Mesenchymal stem cell (in vitro differentiated cells and primary cell): ENCODE data around the gene RBKS.

Experiments
- DNase-seq: peaks from one replicate; pipeline ENCODE4 v3.0.0-alpha.2; 2013
- H2AFZ ChIP-seq: one replicate; pipeline ENCODE4 v1.6.1; 2013; ENCODE audit warnings: low read depth, mild to moderate bottlenecking, control low read depth, inconsistent platforms, low read length, moderate library complexity
- H2AK5ac ChIP-seq: 2 replicates; pipeline ENCODE4 v1.6.1; 2013; ENCODE audit warnings: low read length, moderate library complexity, mild to moderate bottlenecking, inconsistent platforms; ENCODE audit not compliant: severe bottlenecking
- H2BK120ac ChIP-seq: one replicate; pipeline ENCODE4 v1.6.1; 2013; ENCODE audit warnings: low read depth, mild to moderate bottlenecking, inconsistent platforms, low read length, moderate library complexity
- H2BK12ac ChIP-seq, 2 experiments: one replicate each; pipeline ENCODE4 v1.6.1; 2013; ENCODE audit warnings: inconsistent platforms in 2 of 2, low read length in 2 of 2, mild to moderate bottlenecking in 2 of 2, moderate library complexity in 2 of 2, control low read depth in 1 of 2
- H2BK15ac ChIP-seq: one replicate; pipeline ENCODE4 v1.6.1; 2013; ENCODE audit warnings: mild to moderate bottlenecking, low read depth, inconsistent platforms; ENCODE audit not compliant: poor library complexity, severe bottlenecking
- H2BK5ac ChIP-seq: 2 replicates; pipeline ENCODE4 v1.6.1; 2013; ENCODE audit warnings: low read depth, mild to moderate bottlenecking, low read length, control low read depth, inconsistent platforms; ENCODE audit not compliant: poor library complexity, severe bottlenecking
- H3K14ac ChIP-seq, 2 experiments: one replicate each; pipeline ENCODE4 v1.6.1; 2013; ENCODE audit warnings: inconsistent platforms in 2 of 2, low read length in 2 of 2, control low read depth in 1 of 2, mild to moderate bottlenecking in 1 of 2, moderate library complexity in 1 of 2
- H3K18ac ChIP-seq, 2 experiments: one replicate each; pipeline ENCODE4 v1.6.1; 2013; ENCODE audit warnings: inconsistent platforms in 2 of 2, low read length in 2 of 2, control low read depth in 1 of 2, low read depth in 1 of 2, mild to moderate bottlenecking in 1 of 2
- H3K23ac ChIP-seq, 2 experiments: one replicate each; pipeline ENCODE4 v1.6.1; 2013; ENCODE audit warnings: inconsistent platforms in 2 of 2, low read length in 2 of 2, mild to moderate bottlenecking in 2 of 2, moderate library complexity in 2 of 2, control low read depth in 1 of 2
- H3K27ac ChIP-seq: 2 replicates; pipeline ENCODE4 v1.5.1; 2013; ENCODE audit warnings: mild to moderate bottlenecking, moderate library complexity, low read length, control low read depth, inconsistent platforms; ENCODE audit not compliant: poor library complexity, severe bottlenecking
- H3K27me3 ChIP-seq, 2 experiments: 2 replicates each; pipeline versions ENCODE4 v1.6.1 to v1.7.0; 2013; ENCODE audit warnings: low read length in 2 of 2, mild to moderate bottlenecking in 2 of 2, moderate library complexity in 2 of 2, control low read depth in 1 of 2, inconsistent platforms in 1 of 2; ENCODE audit not compliant: control insufficient read depth in 1 of 2, insufficient read depth in 1 of 2
- H3K36me3 ChIP-seq, 2 experiments: 2 replicates each; pipeline versions ENCODE4 v1.6.1 to v1.7.0; 2013; ENCODE audit warnings: low read length in 2 of 2, control low read depth in 1 of 2, inconsistent platforms in 1 of 2, low read depth in 1 of 2, mild to moderate bottlenecking in 1 of 2; ENCODE audit not compliant: insufficient read depth in 2 of 2, control insufficient read depth in 1 of 2
- H3K4ac ChIP-seq, 2 experiments: one replicate each; pipeline ENCODE4 v1.6.1; 2013; ENCODE audit warnings: inconsistent platforms in 2 of 2, low read length in 2 of 2, mild to moderate bottlenecking in 2 of 2, moderate library complexity in 2 of 2, control low read depth in 1 of 2, low read depth in 1 of 2
- H3K4me1 ChIP-seq: 2 replicates; pipeline ENCODE4 v1.6.1; 2013; ENCODE audit warnings: low read depth, low read length, control low read depth; ENCODE audit not compliant: control insufficient read depth, insufficient read depth
- H3K4me2 ChIP-seq: 2 replicates; pipeline ENCODE4 v1.6.1; 2013; ENCODE audit warnings: low read length, mild to moderate bottlenecking, inconsistent platforms; ENCODE audit not compliant: poor library complexity, severe bottlenecking
- H3K4me3 ChIP-seq, 2 experiments: 2 replicates each; pipeline versions ENCODE4 v1.5.1 to v1.7.0; 2013; ENCODE audit warnings: low read length in 2 of 2, mild to moderate bottlenecking in 2 of 2, control low read depth in 1 of 2, low read depth in 1 of 2; ENCODE audit not compliant: insufficient read depth in 1 of 2
- H3K79me1 ChIP-seq: replicated peaks from 2 replicates; pipeline ENCODE4 v1.6.1; 2013; ENCODE audit warnings: mild to moderate bottlenecking, control low read depth, low read length, inconsistent platforms; ENCODE audit not compliant: poor library complexity, severe bottlenecking
- H3K9ac ChIP-seq: 2 replicates; pipeline ENCODE4 v1.7.0; 2013; ENCODE audit warnings: mild to moderate bottlenecking, low read length, moderate library complexity
- H3K9me3 ChIP-seq: 2 replicates; pipeline ENCODE4 v1.7.0; 2013; ENCODE audit warnings: mild to moderate bottlenecking, low read length; ENCODE audit not compliant: control insufficient read depth
- H4K8ac ChIP-seq: one replicate; pipeline ENCODE4 v1.6.1; 2013; ENCODE audit warnings: inconsistent platforms, mild to moderate bottlenecking, low read length, moderate library complexity
- H4K91ac ChIP-seq: one replicate; pipeline ENCODE4 v1.6.1; 2013; ENCODE audit warnings: mild to moderate bottlenecking, low read length, inconsistent platforms
- WGBS: methylation state at CpG from one replicate; pipeline ENCODE4 v1.1.7; 2013; ENCODE audit warnings: mixed read lengths; 5-methylcytosine and 5-hydroxymethylcytosine counted together

Gene RBKS

DNA sequence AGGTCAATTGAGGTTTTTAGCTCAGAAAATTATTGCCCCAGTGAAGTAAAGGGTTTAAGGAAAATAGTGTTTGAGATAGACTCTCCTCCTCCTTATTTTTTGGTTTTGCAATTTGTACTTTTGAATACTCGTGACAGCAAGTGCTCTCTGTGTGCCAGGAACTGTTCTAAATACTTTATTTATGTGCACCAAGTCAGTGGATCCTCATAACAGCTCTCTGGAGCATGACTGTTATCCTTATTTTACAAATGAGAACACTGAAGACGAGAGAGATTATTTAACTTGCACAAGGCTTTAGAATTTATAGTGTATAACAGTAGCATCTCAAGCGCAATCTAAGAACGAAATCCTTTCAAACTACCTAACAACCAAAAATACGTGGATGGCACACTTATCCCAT, 25.0 kb upstream of the RBKS start:
- Histone ChIP-seq H3K4me2 (no peak overlapping the region), H3K27ac (no peak overlapping the region), H2BK5ac (no peak overlapping the region), H2BK15ac (no peak overlapping the region), H2BK12ac (no peak overlapping the region), H3K9me3 (no peaks in the 10 kb centered on the region), H3K18ac (no peak overlapping the region), H3K23ac (no peak overlapping the region), H3K14ac (no peak overlapping the region), H4K91ac (no peak overlapping the region), H4K8ac (no peak overlapping the region), H3K9ac (peak overlapping the region; percentile 64), H2AFZ (no peak overlapping the region), H3K79me1 (peaks cover 12% of the 10 kb centered on the region), H3K4ac (no peak overlapping the region), H2AK5ac (no peak overlapping the region), H3K4me3 (no peak overlapping the region), H3K36me3 (no peaks in the 10 kb centered on the region), H3K27me3 (no peaks in the 10 kb centered on the region), H2BK120ac (no peak overlapping the region), H3K4me1 (no peaks in the 10 kb centered on the region)
- 70% methylated on average over 4 of the region's 5 CpGs for WGBS
- DNase-seq = no peak

DNA sequence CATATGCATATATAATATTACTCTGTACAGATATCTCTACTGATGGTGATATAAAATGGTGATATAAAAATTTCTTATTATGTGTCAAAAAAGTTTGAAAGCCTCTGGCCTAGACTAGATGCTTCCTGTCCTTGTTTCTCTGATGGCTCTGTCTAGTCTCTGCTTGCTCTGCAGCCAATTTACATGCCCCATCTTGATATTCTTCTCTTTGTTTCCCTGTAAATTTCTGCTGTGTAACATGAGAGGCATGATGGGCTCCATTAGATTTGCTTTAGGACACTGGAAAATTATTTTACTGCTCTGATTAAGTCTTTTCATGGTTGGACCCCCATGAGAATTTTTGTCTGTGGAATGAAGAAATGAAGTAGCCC, 24.6 kb upstream of the RBKS start:
- Histone ChIP-seq H3K36me3 (no peaks in the 10 kb centered on the region), H2BK12ac (no peak overlapping the region), H3K4me1 (no peaks in the 10 kb centered on the region), H3K18ac (no peak overlapping the region), H3K27ac (no peak overlapping the region), H3K9me3 (no peaks in the 10 kb centered on the region), H2BK15ac (no peak overlapping the region), H3K23ac (no peak overlapping the region), H2AFZ (no peak overlapping the region), H3K14ac (no peak overlapping the region), H4K8ac (no peak overlapping the region), H3K4me3 (no peak overlapping the region), H3K79me1 (peaks cover 12% of the 10 kb centered on the region), H3K9ac (peak overlapping the region; percentile 64), H4K91ac (no peak overlapping the region), H3K4ac (no peak overlapping the region), H3K27me3 (no peaks in the 10 kb centered on the region), H2BK5ac (no peak overlapping the region), H2AK5ac (no peak overlapping the region), H2BK120ac (no peak overlapping the region), H3K4me2 (no peak overlapping the region)
- no peak for DNase-seq

DNA sequence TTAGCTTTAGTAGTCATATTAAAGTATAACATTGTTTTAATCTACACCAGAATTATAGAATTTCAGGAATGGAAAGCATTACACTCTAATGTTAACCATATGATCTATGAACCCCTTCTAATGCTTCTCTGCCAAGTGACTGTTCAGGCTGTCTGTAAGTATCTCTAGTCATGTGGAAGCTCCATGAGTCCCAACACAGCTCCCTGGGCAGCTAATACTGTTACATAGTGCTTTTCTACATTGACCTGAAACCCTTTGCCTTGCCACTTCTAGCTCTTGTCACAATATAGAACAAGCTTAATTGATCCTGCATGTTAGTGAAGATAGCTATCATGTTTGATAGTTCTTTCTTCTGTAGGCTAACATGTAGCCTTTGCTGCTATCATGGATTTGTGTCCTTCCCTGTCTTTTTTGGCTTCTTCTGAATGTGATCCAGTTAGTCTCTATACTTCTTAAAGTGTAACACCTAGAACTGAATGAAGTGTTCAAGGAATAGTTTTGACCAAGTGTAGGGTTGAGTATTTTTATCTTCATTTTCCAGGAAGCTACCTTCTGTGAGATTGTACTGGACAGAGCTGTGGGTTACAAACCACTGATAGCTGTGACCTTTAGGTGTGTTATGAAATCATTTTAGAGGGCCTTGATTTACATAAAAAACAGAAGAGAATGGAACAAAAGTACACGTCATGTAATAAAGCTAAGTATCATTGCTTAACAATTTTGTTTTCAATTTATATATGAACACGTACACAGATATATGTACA, 24.0 kb upstream of the RBKS start:
- Histone ChIP-seq H3K14ac (no peak overlapping the region), H3K4me2 (no peak overlapping the region), H3K23ac (no peak overlapping the region), H3K9me3 (no peaks in the 10 kb centered on the region), H2BK120ac (no peak overlapping the region), H3K18ac (no peak overlapping the region), H3K27ac (no peak overlapping the region), H3K79me1 (peaks cover 14% of the 10 kb centered on the region), H4K91ac (no peak overlapping the region), H4K8ac (no peak overlapping the region), H2BK15ac (no peak overlapping the region), H2BK5ac (no peak overlapping the region), H3K4me1 (no peaks in the 10 kb centered on the region), H3K9ac (peak overlapping the region; percentile 64), H3K27me3 (no peaks in the 10 kb centered on the region), H3K4ac (no peak overlapping the region), H3K4me3 (no peak overlapping the region), H2AFZ (no peak overlapping the region), H3K36me3 (no peaks in the 10 kb centered on the region), H2BK12ac (no peak overlapping the region), H2AK5ac (no peak overlapping the region)
- no CpG with 5 or more reads among the region's 2 CpGs for WGBS
- no peak for DNase-seq

DNA sequence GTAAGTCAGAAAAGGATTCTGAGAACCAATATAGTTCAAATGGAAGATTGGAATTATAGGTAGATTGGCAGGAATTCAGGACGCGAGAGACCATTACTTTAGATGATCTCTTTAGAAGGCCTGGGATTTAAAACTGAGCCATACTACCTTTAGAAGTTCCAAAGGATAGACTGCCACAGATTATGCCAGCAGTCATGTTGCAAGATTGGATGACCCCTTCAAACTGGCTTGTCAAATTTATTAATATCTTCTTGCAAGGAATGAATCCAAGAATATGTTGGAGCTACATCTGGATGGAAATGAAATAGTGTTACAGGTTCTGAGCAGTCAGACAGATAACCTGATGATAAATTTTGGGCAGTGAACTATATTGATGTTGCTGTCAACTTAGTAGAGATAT, 22.3 kb upstream of the RBKS start:
- no peak overlapping the region for H4K91ac ChIP-seq

More for the DNA sequence above, 22.3 kb upstream of the RBKS start:
- DNase-seq = no peak
- no peak overlapping the region for H2BK15ac ChIP-seq
- no peak overlapping the region for H3K4me3 ChIP-seq
- H3K9ac ChIP-seq = no peak overlapping the region
- H2AFZ ChIP-seq = no peak overlapping the region
- H3K27ac ChIP-seq = no peak overlapping the region
- no peak overlapping the region for H2BK120ac ChIP-seq
- no peak overlapping the region for H3K4me2 ChIP-seq
- H3K18ac ChIP-seq = no peak overlapping the region
- peaks cover 0 to 3% of the 10 kb centered on the region in 2 experiments for H3K36me3 ChIP-seq
- H3K9me3 ChIP-seq = no peaks in the 10 kb centered on the region
- H3K4me1 ChIP-seq = no peaks in the 10 kb centered on the region
- H3K4ac ChIP-seq = no peak overlapping the region
- 96% methylated on average over 2 of the region's 2 CpGs for WGBS
- H3K27me3 ChIP-seq = no peaks in the 10 kb centered on the region
- no peak overlapping the region for H2BK5ac ChIP-seq
- no peak overlapping the region for H4K8ac ChIP-seq
- H3K14ac ChIP-seq = no peak overlapping the region
- H2BK12ac ChIP-seq = no peak overlapping the region
- H2AK5ac ChIP-seq = no peak overlapping the region
- peaks cover 16% of the 10 kb centered on the region for H3K79me1 ChIP-seq
- H3K23ac ChIP-seq = no peak overlapping the region
